Caco-2 (cell line): Measurements from ENCODE around the gene CRYBG1. TPM values are rescaled to one million over a fixed set of nuclear protein-coding genes. Genes with fewer than 3 reads are reported as not detected.

Source experiments
- BruUV-seq: library from RNA; stranded (reverse); fragments of 400-500 nt; replicated peaks from 2 replicates; lab custom pipeline; 2021; lab: Mats Ljungman, UMichigan
- CTCF ChIA-PET: fragments of 300-600 bp; sonication (Branson Sonifier 250); formaldehyde crosslinking; loops from one replicate; lab custom pipeline; 2022; ENCODE audit warnings: antibody characterized with exemption; lab: Charles Lee
- POLR2A ChIA-PET: fragments of 300-600 bp; sonication (Branson Sonifier 250); formaldehyde crosslinking; loops from one replicate; lab custom pipeline; 2022; ENCODE audit warnings: antibody characterized with exemption; lab: Charles Lee
- DNase-seq, 2 experiments: peaks; one replicate each; pipeline versions ENCODE4 v3.0.0 to v3.0.0-alpha.2; 2020 to 2022
- H3K27me3 ChIP-seq: replicated peaks from 2 replicates; pipeline ENCODE4 v1.6.0; 2011; ENCODE audit warnings: low read length; ENCODE audit not compliant: control insufficient read depth, insufficient read depth
- H3K36me3 ChIP-seq: 2 replicates; pipeline ENCODE4 v1.5.1; 2011; ENCODE audit warnings: low read length; ENCODE audit not compliant: control insufficient read depth, insufficient read depth
- H3K4me1 ChIP-seq: fragments of 250-450 bp; sonication (Bioruptor Pico); 2 replicates; pipeline ENCODE4 v1.5.1; 2020; ENCODE audit warnings: mild to moderate bottlenecking
- H3K4me3 ChIP-seq: 2 replicates; pipeline ENCODE4 v1.5.1; 2011; ENCODE audit warnings: low read depth, mild to moderate bottlenecking, control low read depth, low read length
- H3K9me3 ChIP-seq: fragments of 250-450 bp; sonication (Bioruptor Pico); 2 replicates; pipeline ENCODE4 v1.5.1; 2020; ENCODE audit warnings: mild to moderate bottlenecking, moderate library complexity
- H3K27ac Mint-ChIP-seq: one replicate; pipeline ENCODE4 v1.8.0; 2022; ENCODE audit warnings: mixed read lengths; ENCODE audit not compliant: unreplicated experiment
- H3K27me3 Mint-ChIP-seq: one replicate; pipeline ENCODE4 v1.8.0; 2022; ENCODE audit warnings: mixed read lengths; ENCODE audit not compliant: insufficient read depth, unreplicated experiment
- H3K36me3 Mint-ChIP-seq: one replicate; pipeline ENCODE4 v1.8.0; 2022; ENCODE audit warnings: mild to moderate bottlenecking, mixed read lengths; ENCODE audit not compliant: insufficient read depth, unreplicated experiment
- H3K4me1 Mint-ChIP-seq: one replicate; pipeline ENCODE4 v1.8.0; 2022; ENCODE audit warnings: low read depth, mixed read lengths; ENCODE audit not compliant: unreplicated experiment
- H3K4me3 Mint-ChIP-seq: one replicate; pipeline ENCODE4 v1.8.0; 2022; ENCODE audit warnings: mild to moderate bottlenecking, moderate library complexity, mixed read lengths; ENCODE audit not compliant: unreplicated experiment
- H3K9me3 Mint-ChIP-seq: one replicate; pipeline ENCODE4 v1.8.0; 2022; ENCODE audit warnings: mixed read lengths; ENCODE audit not compliant: unreplicated experiment
- CTCF ChIP-seq, 2 experiments: fragments of 200-600 bp in 1 of 2; IDR thresholded peaks; 1 replicate in 1 of 2; 2 replicates in 1 of 2; pipeline versions ENCODE4 v1.5.1 to v1.8.0; 2011 to 2022; ENCODE audit warnings: antibody characterized with exemption in 1 of 2, control low read depth in 1 of 2, inconsistent platforms in 1 of 2, low read depth in 1 of 2, low read length in 1 of 2, mild to moderate bottlenecking in 1 of 2, moderate library complexity in 1 of 2; ENCODE audit not compliant: insufficient read depth in 1 of 2, severe bottlenecking in 1 of 2, unreplicated experiment in 1 of 2
- intact Hi-C: fragments of 100-400 bp; cut with micrococcal nuclease; formaldehyde crosslinking; loops from one replicate; pipeline ENCODE4 v1.10.0; 2022; ENCODE audit not compliant: unreplicated experiment
- total RNA-seq: library from RNA; stranded (reverse); gene quantifications from 2 replicates; pipeline ENCODE4 v1.2.3, GENCODE V29; 2022

Gene CRYBG1
- total RNA-seq, 1 experiment from 2014 or later: 13.2 TPM

- Histone ChIP-seq H3K4me3 (no peak overlapping the region), H3K27me3 (no peaks in the 10 kb centered on the region), H3K9me3 (no peaks in the 10 kb centered on the region), H3K36me3 (no peaks in the 10 kb centered on the region), H3K4me1 (peaks cover 5% of the 10 kb centered on the region; the same call in 1 of the 2 replicates)
- Mint-ChIP-seq H3K9me3 (no peaks in the 10 kb centered on the region), H3K4me3 (no peak overlapping the region), H3K27me3 (no peaks in the 10 kb centered on the region), H3K36me3 (no peaks in the 10 kb centered on the region), H3K4me1 (peaks cover 8% of the 10 kb centered on the region), H3K27ac (no peak overlapping the region)
- intact Hi-C loops: no loop called here
- ChIA-PET CTCF (no interaction called here), POLR2A (no interaction called here)
- BruUV-seq: no TSS peak
- TF ChIP-seq CTCF (IDR thresholded peaks at IDR 0.05; ENCODE audit: insufficient read depth in 1 of 2, low read depth in 1 of 2, low read length in 1 of 2, severe bottlenecking in 1 of 2, unreplicated experiment in 1 of 2): no peak
- no peak for DNase-seq
Observed at GRCh38 chr6:106456756-106457155, 96.2 kb downstream of the CRYBG1 start.

GRCh38 chr6:106458021-106458986, 97.8 kb downstream of the CRYBG1 start:
- intact Hi-C loops: no loop called here
- no peak for DNase-seq
- no peak overlapping the region for H3K4me3 Mint-ChIP-seq
- Histone ChIP-seq H3K27me3 (no peaks in the 10 kb centered on the region), H3K4me3 (no peak overlapping the region), H3K4me1 (peaks cover 5% of the 10 kb centered on the region; the same call in 1 of the 2 replicates), H3K9me3 (no peaks in the 10 kb centered on the region), H3K36me3 (no peaks in the 10 kb centered on the region)
- POLR2A ChIA-PET: no interaction called here
- H3K27me3 Mint-ChIP-seq: no peaks in the 10 kb centered on the region
- TF ChIP-seq CTCF (IDR thresholded peaks at IDR 0.05; ENCODE audit: insufficient read depth in 1 of 2, low read depth in 1 of 2, low read length in 1 of 2, severe bottlenecking in 1 of 2, unreplicated experiment in 1 of 2): no peak
- BruUV-seq: no TSS peak
- no peaks in the 10 kb centered on the region for H3K36me3 Mint-ChIP-seq
- peaks cover 8% of the 10 kb centered on the region for H3K4me1 Mint-ChIP-seq
- H3K9me3 Mint-ChIP-seq: no peaks in the 10 kb centered on the region
- CTCF ChIA-PET: no interaction called here
- H3K27ac Mint-ChIP-seq: no peak overlapping the region

- DNase-seq: no peak
- no TSS peak for BruUV-seq
- Mint-ChIP-seq H3K4me1 (peaks cover 8% of the 10 kb centered on the region), H3K4me3 (no peak overlapping the region), H3K27me3 (no peaks in the 10 kb centered on the region), H3K36me3 (no peaks in the 10 kb centered on the region), H3K9me3 (no peaks in the 10 kb centered on the region), H3K27ac (no peak overlapping the region)
- intact Hi-C loops: no loop called here
- ChIA-PET POLR2A (no interaction called here), CTCF (no interaction called here)
- no peaks in the 10 kb centered on the region for H3K36me3 ChIP-seq
- H3K4me3 ChIP-seq: no peak overlapping the region
- no peaks in the 10 kb centered on the region for H3K9me3 ChIP-seq
- no peak for TF ChIP-seq CTCF (IDR thresholded peaks at IDR 0.05; ENCODE audit: insufficient read depth in 1 of 2, low read depth in 1 of 2, low read length in 1 of 2, severe bottlenecking in 1 of 2, unreplicated experiment in 1 of 2)
- H3K4me1 ChIP-seq: peaks cover 5% of the 10 kb centered on the region; the same call in 1 of the 2 replicates
- no peaks in the 10 kb centered on the region for H3K27me3 ChIP-seq
Observed at GRCh38 chr6:106460481-106460880, 100.0 kb downstream of the CRYBG1 start.
